ENCODE results near the gene PHLDA2.

The PHLDA2 gene

GRCh38 chr11:2922655-2923054 is 6.6 kb downstream of the PHLDA2 start:
- ATAC-seq (ENCODE audit: insufficient read depth, low read depth), result no peak
- no peak for DNase-seq
- TF ChIP-seq CTCF (IDR thresholded peaks at IDR 0.05; ENCODE audit: borderline replicate concordance, extremely low read depth, low read length, poor library complexity, severe bottlenecking) (no peak), EZH2 (IDR thresholded peaks at IDR 0.05; ENCODE audit: borderline replicate concordance, low read depth, low read length, severe bottlenecking) (no peak)
- Histone ChIP-seq H3K27me3 (ENCODE audit: insufficient read depth, low read length, poor library complexity) (no peaks in the 10 kb centered on the region), H3K27ac (ENCODE audit: low read length) (no peak overlapping the region), H3K4me1 (ENCODE audit: insufficient read depth, low read length) (no peaks in the 10 kb centered on the region), H3K79me2 (ENCODE audit: insufficient read depth, low read length) (no peaks in the 10 kb centered on the region), H3K4me3 (ENCODE audit: low read depth in 1 of 2, low read length in 2 of 2) (no peak overlapping the region), H3K9ac (ENCODE audit: low read depth, low read length) (no peak overlapping the region), H3K9me3 (ENCODE audit: insufficient read depth, low read length, severe bottlenecking) (no peaks in the 10 kb centered on the region), H4K20me1 (ENCODE audit: insufficient read depth, low read length) (peaks cover 5% of the 10 kb centered on the region; the same call in 1 of the 2 replicates), H2AFZ (ENCODE audit: low read depth, low read length) (no peak overlapping the region), H3K4me2 (ENCODE audit: insufficient read depth, low read length) (no peak overlapping the region), H3K36me3 (ENCODE audit: insufficient read depth, low read length) (no peaks in the 10 kb centered on the region)

GRCh38 chr11:2921742-2922493 is 7.3 kb downstream of the PHLDA2 start:
- Histone ChIP-seq H3K27ac (ENCODE audit: low read length) (no peak overlapping the region), H3K9ac (ENCODE audit: low read depth, low read length) (no peak overlapping the region)
- ATAC-seq (ENCODE audit: insufficient read depth, low read depth), result no peak

GRCh38 chr11:2921261-2921660 is 8.0 kb downstream of the PHLDA2 start:
- Histone ChIP-seq H4K20me1 (ENCODE audit: insufficient read depth, low read length) (peaks cover 5% of the 10 kb centered on the region; the same call in 1 of the 2 replicates), H3K9me3 (ENCODE audit: insufficient read depth, low read length, severe bottlenecking) (no peaks in the 10 kb centered on the region), H3K4me2 (ENCODE audit: insufficient read depth, low read length) (no peak overlapping the region), H3K4me3 (ENCODE audit: low read depth in 1 of 2, low read length in 2 of 2) (no peak overlapping the region), H3K9ac (ENCODE audit: low read depth, low read length) (no peak overlapping the region), H3K27me3 (ENCODE audit: insufficient read depth, low read length, poor library complexity) (no peaks in the 10 kb centered on the region), H3K79me2 (ENCODE audit: insufficient read depth, low read length) (no peaks in the 10 kb centered on the region), H3K4me1 (ENCODE audit: insufficient read depth, low read length) (no peaks in the 10 kb centered on the region), H3K27ac (ENCODE audit: low read length) (no peak overlapping the region), H3K36me3 (ENCODE audit: insufficient read depth, low read length) (no peaks in the 10 kb centered on the region), H2AFZ (ENCODE audit: low read depth, low read length) (no peak overlapping the region)
- DNase-seq (no peak), ATAC-seq (ENCODE audit: insufficient read depth, low read depth) (no peak)
- no peak for TF ChIP-seq CTCF (IDR thresholded peaks at IDR 0.05; ENCODE audit: borderline replicate concordance, extremely low read depth, low read length, poor library complexity, severe bottlenecking)

More at GRCh38 chr11:2921742-2922493, 7.3 kb downstream of the PHLDA2 start:
- Histone ChIP-seq H3K4me2 (ENCODE audit: insufficient read depth, low read length) (no peak overlapping the region), H3K4me1 (ENCODE audit: insufficient read depth, low read length) (no peaks in the 10 kb centered on the region), H2AFZ (ENCODE audit: low read depth, low read length) (no peak overlapping the region), H3K9me3 (ENCODE audit: insufficient read depth, low read length, severe bottlenecking) (no peaks in the 10 kb centered on the region), H4K20me1 (ENCODE audit: insufficient read depth, low read length) (peaks cover 5% of the 10 kb centered on the region; the same call in 1 of the 2 replicates), H3K4me3 (ENCODE audit: low read depth in 1 of 2, low read length in 2 of 2) (no peak overlapping the region), H3K27me3 (ENCODE audit: insufficient read depth, low read length, poor library complexity) (no peaks in the 10 kb centered on the region), H3K79me2 (ENCODE audit: insufficient read depth, low read length) (no peaks in the 10 kb centered on the region), H3K36me3 (ENCODE audit: insufficient read depth, low read length) (no peaks in the 10 kb centered on the region)
- TF ChIP-seq EZH2 (IDR thresholded peaks at IDR 0.05; ENCODE audit: borderline replicate concordance, low read depth, low read length, severe bottlenecking), result no peak
- no peak for TF ChIP-seq CTCF (IDR thresholded peaks at IDR 0.05; ENCODE audit: borderline replicate concordance, extremely low read depth, low read length, poor library complexity, severe bottlenecking)
- DNase-seq, result no peak

All from DND-41 (cell line).